ENCODE measurements around the gene TP53BP2. TPM values are rescaled to one million over a fixed set of nuclear protein-coding genes. Genes with fewer than 3 reads are reported as not detected.
"Not testable (repeated sequence)": the region's sequence is repeated elsewhere in the genome, so short reads cannot be mapped to it uniquely, and the experiment has no call there.

The TP53BP2 gene
- total RNA-seq, 1 donor from 2014 or later: 12.8 TPM

DNA sequence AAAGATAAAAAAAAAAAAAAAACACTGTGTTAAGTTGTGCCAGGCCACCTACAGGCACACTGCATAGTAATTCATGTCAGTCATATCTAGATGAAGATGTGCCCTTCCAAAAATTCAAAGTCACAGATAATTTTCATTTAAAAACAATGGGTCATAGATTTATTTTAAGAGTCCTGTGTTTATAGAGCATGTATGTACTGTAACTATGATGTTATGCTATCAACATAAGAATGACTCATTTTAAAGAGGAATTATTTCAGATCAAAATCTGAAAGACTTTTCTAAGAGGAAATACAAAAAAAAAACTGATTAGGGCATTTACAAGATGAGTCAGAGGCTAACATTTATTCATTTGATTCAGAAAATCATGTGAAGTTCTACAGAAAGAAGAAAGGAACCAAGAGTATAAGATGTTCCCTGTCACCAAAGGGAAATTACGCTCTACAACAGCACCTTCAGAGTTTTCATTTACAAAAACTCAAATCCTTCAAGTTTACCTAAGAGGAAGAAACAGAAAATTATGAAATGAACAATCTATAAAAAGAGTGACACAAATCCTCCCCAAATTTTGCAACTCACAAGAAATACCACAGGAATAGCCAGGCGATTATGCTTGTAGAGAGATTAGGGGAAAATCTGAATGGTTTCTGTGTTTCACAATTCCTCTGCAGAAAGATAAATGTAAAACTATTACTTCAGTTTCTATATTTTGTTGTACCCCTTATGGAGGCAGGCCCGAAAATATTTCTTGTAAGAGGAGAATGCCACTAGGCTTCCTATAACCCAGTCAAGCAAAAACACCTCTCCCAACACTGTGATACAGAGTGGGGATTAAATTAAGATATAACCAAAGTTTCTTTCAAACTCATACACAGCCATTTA is 13.8 kb downstream of the TP53BP2 start:
- peak; percentile 47 to 79 for DNase-seq (ENCODE audit: low read depth in 2 of 2)

DNA sequence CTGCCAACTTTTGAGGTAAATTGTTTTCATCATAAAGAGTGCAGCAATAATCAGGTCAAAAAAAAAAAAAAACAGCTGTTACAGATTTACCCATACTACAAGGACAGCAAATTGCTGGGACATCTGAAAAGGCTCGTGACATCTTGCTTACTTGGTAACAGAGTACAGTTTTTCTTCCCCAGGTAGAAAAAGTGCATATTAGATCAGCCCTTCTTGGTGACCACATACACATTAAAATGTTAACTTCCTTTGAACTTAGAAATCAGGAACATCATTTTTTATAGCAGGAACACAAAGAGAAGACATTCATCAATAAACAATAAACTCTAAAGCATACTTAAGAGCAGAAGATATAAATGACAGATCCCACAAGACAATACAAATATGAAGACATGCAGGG is 16.1 kb downstream of the TP53BP2 start:
- DNase-seq (ENCODE audit: low read depth in 2 of 2): no peak

DNA sequence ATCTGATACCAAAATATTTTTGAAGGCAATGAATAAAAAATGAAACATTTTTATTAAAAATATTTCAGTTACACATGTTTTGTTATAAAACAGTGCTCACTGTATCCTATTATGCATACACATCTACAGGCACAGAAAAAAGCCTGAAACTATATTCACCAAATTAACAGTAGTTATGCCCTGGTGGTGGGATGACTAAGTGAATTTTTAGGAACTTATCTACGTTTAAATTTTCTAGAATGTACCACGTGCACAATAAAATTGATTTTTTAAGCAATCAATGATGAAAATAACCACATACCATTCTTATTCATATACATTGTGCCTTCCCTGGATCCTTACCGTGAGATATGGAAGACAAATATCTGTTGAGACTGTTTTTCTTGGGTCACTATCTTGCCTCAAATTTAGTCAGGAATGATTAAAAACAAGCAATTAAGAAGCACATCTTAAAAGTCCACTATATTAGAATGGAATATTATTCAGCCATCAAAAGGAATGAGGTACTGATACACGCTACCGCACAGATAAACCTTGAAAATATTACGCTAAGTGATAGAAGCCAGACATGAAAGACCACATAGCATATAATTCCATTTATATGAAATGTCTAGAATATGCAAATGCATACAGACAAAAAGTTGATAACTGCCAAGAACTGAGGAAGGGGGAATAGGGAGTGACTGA is 17.4 kb downstream of the TP53BP2 start:
- no peak for DNase-seq (ENCODE audit: low read depth in 2 of 2)

DNA sequence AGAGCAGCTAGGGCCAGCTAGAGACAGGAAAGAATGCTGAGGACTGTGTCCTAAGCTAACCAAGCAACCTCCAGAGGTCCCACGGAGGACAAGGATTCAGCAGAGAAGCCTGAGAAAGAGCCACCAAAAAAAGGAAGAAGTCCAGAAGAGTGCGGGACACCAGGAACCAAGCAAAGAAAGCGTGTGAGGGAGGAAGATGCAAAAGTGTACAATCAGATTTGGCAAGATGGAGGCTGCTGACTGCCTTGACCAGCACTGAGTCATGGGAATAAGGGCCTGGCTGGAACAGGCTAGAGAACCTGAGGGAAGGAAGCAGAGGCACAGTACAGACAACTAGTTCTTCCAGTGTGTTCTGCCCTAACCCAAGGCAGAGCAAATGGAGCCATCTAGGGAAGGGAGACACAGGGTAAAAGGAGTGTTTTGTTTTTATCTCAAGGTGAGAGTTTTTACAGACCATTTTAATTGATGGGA is 18.5 kb downstream of the TP53BP2 start:
- no peak for DNase-seq (ENCODE audit: low read depth in 2 of 2)

DNA sequence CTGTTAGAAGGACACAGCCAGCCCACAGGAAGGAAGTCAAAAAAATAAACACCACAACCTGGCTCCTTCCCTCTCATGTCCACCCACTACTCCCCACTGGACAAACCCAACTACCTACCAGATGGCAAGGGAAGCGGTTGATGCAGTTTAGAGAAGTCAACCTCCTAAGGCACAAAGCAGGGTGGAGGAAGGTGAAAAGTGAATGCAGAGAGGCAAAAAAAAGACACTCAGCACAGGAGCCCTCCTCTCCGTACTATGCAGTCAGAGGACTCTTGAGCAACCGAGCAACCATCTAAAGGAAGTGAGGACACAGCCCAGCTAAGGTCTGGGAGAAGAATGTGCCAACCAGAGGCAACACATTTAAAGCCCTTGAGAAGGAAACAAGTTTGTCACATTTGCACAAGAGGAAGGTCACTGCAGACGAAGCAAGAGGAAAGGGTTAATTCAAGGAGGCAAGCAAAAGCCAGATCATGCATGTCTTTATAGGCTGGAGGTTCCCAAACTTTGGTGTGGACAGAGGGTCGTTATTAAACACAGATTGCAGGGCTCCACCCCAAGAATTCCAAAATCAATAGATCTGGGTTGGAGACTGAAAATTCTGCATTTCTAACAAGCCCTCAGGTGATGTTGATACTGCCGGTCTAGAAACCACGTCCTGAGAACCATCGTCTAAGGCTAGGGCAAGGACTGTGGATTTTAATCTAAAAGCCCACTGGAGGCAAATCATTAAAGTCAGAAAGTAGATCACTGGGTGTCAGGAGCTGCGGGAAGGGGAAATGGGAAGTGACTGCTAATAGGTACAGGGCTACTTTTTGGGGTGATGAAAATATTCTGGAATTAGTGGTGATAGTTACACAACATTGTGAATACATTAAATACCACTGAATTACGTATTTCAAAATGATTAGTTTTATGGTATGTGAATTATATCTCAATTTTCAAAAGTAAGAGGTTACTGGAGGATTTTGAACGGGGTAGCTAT is 19.7 kb downstream of the TP53BP2 start:
- no peak for DNase-seq (ENCODE audit: low read depth in 2 of 2)

DNA sequence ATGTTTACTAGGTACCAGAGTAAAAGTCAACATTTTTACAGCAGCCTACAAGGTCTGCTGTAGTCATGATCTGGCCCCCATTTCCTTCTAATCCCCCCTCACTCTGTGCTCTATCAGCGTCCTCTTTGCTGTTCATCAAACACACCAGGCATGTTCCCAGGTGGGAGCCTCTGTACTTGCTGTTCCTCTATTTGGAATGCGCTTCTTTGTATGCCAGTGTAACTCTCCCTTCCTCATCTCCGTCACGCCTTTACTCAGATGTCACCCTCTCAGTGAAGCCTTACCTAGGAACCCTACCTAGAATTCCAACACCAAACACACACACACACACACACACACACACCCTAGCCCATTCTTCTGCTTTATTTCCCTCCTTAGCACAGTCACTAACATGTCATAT is 21.0 kb downstream of the TP53BP2 start:
- DNase-seq (ENCODE audit: low read depth in 2 of 2): no peak

DNA sequence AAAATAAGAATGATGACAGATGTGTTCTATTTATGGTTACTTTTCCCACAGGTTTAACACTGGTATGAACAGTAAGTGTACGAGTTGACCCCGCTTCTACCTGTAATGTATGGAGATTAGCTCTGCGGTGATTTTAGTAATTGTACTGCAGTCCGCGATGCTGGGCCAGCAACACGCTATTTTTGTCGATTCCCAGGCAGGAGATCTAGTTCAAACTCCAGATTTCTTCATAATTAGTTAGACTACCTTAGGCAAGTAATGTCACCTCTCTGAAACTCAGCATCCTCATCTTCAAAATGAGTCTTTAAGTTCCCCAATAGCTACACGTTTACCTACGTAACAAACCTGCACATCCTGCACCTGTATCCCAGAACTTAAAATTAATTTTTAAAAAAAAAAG is 21.5 kb downstream of the TP53BP2 start:
- DNase-seq (ENCODE audit: low read depth in 2 of 2): no peak

DNA sequence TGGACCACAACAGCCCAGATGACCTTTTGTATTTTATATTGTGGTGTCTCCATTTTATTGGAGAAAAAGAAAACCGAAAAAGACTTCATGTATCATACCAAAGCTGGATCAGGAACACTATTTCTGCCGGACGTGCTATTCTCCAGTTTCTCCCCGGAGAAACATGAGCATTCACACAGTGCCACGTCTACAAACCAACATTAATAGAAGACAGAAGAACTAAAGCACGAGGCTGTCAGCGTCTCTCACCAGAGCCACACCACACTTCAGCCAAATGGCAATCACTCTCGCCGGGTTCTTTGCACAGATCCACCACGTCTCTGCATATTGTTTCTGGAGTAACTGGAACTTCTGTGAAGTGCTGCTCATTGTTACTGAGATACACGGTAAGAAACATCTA is 24.8 kb downstream of the TP53BP2 start:
- no peak for DNase-seq (ENCODE audit: low read depth in 2 of 2)

DNA sequence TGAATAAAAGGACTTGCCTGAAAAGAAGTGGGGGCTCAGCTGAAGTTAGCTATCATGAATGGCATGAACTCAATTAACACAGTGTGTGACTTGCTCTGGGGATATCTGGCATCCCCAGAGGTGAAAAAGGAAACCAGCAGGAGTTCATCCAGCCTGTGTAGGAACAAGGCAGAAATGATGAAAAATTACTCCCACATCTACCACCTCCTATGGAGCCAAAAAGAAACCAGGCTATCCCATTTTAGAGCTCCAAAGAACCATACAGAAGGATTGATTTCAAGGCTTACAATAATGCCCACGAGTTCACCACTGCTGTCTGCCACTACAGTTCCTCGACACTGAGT is 25.3 kb downstream of the TP53BP2 start:
- no peak for DNase-seq (ENCODE audit: low read depth in 2 of 2)

DNA sequence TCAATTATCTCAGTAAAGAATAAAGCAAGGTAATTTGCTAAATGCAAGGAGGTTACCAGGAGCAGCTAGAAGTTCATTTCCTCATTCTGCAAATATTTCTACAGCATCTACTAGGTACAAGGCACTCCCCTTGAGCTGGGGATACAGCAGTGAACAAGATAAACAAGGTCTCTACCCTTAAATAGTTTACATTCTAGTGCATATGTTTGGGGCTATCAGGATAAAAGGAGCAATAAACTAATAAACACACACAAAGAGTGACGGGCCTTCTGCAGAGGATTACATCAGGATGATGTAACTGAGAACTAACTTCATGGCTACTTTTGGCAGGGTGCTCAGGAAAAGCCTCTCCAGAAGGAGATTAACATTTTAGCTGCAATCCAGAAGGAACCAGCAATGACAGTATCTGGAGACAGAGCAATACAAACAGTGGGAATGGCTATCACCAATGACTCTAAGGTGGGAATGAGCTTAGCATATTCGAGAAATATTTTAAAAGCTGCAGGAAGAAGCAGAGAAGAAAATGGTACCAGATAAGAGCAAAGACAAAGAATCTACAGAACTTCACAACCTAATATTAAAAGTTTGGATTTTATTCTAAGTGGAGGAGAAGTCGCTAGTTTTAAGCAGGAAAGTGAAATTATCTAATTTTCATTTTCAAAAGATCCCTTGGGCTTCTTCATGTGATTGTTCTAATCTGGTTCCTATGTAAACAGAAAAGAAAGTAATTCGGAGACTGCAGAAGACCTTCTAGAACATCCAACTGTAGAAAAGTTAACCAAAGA is 25.8 kb downstream of the TP53BP2 start:
- DNase-seq (ENCODE audit: low read depth in 2 of 2): no peak

DNA sequence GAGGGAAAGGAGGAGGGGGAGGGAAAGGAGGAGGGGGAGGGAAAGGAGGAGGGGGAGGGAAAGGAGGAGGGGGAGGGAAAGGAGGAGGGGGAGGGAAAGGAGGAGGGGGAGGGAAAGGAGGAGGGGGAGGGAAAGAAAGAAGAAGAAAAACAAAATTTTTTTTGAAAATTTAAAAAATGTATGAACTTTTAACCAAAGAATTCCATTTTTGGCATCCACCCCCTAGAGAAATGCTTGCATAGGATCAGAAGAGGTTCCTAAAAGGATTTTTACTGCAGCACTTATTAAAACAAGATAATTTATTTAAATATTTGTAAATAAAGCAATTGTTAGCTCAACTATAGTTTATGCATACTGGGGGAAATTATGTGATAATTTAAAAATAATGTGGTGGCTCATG is 28.5 kb downstream of the TP53BP2 start:
- not testable (repeated sequence) for DNase-seq (ENCODE audit: low read depth in 2 of 2)

DNA sequence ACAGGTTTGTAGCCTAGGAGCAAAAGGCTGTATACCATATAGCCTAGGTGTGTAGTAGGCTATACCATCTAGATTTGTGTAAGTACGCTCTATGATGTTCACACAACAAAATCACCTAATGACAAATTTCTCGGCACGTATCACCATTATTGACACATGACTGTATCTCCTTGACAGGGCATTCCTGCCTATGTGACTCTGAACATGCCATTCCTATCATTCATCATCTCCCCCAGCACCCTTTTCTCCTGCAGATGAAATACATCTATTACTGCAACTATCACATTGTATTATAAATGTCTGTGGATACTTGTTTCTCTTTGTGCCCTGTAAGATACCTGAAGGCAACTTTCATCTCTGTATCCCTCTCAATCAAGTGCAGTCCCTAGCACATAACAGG is 29.9 kb downstream of the TP53BP2 start:
- peak in 1 of 2 donors; percentile 23 for DNase-seq (ENCODE audit: low read depth in 2 of 2)

DNA sequence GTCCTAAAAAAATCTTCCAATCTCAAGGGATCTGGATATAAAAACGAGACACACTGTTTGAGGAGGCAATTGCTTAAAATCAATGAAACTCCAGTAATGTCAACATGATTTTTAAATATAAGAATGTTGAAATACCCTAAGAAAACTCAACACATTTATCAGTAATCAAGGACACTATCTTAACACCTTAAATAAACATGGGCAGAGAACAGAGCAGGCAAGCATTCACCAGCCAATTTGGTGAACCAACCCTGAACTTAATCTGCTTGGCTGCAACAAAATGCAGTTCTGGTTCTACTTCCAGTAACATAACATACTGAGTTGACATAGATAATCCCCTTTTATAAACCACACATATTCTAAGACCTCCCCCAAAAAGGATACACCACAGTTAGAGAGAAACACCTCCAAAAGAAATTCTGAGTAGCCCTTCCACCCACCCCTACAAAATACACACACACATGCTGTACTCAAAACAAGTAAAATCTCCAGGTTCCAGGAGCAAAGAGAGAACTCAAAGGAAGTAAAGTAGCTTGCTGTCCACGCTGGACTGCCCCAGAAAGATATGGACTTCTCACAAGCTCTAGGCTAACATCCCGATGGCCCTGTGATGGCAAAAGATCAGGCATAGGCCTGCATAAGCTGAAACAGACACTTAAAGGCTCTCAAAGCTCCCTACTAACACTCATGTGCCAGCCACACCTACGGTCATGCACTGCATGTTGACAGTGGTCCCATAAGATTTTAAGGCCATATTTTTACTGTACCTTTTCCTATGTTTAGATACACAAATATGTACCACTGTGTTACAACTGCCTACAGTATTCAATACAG is 30.5 kb downstream of the TP53BP2 start:
- DNase-seq (ENCODE audit: low read depth in 2 of 2): no peak

DNA sequence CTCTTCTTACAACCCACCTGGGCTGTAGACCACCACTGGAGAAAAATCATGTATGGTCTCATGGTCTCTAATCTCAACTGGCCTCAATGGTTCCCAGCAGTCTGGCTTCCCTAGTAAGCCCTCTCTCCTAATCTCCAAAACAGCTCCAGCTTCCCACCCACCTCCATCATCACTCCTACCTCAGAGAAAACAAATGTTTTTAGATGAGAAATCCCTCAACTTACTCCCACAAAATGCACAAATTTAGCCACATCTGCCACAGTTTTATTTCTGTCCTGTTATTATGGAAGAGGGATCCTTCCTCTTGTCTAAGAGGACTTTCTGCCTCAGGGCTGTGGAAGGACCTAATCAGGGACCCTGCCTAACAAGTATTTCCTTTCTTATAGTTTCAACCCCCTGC is 32.1 kb downstream of the TP53BP2 start:
- no peak for DNase-seq (ENCODE audit: low read depth in 2 of 2)

DNA sequence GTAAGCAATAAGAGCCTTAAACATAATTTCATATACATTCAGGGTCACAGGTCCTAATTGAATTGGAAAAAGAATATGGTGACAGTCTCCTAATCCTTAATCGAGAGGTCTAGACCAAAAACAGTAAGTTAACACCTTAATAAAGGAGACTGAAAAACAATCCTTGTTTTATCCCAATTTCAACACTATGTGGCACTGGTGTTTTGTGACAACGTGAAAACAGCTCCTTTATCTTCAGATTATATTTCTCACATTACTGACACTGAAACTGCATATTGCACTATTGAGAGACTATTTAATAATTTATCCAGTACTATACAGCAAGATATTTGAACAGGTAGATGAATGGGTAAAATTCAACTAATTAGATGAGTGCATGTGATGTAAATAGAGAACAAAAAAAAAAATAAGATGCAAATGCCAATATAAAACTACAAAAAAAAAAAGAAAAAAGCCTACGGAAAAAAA is 34.1 kb downstream of the TP53BP2 start:
- peak; percentile 46 to 56 for DNase-seq (ENCODE audit: low read depth in 2 of 2)

DNA sequence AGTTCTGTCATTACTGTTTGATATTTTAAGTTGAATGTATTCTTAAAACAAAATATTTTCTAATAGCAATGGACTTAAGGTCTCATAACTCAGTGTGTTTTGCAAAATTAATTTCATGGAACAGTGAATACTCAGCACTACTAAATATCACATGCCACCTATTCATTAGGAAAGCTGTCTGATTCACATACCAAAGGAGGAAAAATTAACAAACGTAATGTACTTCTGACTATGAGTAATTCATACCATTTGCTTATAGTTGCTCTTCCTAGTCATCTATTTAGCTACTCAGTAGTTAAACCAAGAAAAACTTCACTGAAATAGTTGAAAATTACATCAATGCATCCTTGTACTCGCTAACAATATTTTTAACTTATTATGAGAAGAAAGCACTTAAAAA is 35.2 kb downstream of the TP53BP2 start:
- DNase-seq (ENCODE audit: low read depth in 2 of 2): no peak

DNA sequence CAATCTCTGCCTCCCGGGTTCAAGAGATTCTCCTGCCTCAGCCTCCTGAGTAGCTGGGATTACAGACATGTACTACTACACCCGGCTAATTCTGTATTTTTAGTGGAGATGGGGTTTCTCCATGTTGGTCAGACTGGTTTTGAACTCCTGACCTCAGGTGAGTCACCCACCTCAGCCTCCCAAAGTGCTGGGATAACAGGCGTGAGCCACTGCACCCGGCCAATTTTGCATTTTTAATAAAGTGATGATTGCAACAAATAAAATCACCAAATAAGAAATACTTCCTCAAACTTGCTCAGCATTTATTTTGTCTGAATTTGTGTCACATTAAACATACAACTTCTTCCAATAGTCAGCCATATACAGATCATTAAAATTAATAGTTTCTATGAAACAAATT is 35.8 kb downstream of the TP53BP2 start:
- not testable (repeated sequence) for DNase-seq (ENCODE audit: low read depth in 2 of 2)

DNA sequence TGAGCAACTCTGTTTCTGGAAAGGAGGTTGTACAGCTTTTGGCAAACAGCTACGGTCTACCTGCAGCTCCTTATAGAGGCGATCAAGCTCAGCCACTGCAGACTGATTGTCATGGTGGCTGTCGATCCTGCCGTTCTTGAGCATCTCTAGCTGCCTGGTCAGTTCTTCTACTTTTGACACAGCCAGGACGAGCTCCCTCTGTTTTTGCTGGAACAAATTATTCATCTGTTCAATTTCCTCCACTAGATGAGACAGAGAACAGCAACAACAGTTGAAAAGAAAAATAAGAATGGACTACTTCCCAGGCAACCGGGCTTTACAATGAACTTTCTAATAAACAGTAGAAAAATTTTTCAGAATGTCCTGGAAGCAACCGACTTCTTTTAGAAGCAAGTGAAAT is 42.5 kb downstream of the TP53BP2 start:
- DNase-seq (ENCODE audit: low read depth in 2 of 2): no peak

DNA sequence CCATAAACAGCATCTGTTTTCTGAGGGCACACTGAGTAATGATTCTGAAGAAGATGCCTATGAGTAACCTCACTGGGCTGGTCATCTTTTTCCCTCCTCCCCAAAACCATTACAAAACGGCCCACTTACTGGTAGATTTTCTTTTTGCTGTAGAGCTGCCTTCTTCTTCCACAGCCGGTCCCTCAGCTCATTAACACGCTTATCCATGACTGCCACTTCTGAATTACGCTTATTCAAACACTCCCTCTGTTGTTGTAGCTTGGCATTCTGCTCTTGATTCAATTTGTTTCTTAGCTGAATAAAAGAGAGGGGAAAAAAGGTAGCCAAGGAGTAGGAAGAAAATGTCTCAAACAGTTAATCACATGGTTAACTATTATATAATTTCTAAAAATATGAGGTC is 43.1 kb downstream of the TP53BP2 start:
- DNase-seq (ENCODE audit: low read depth in 2 of 2): no peak

DNA sequence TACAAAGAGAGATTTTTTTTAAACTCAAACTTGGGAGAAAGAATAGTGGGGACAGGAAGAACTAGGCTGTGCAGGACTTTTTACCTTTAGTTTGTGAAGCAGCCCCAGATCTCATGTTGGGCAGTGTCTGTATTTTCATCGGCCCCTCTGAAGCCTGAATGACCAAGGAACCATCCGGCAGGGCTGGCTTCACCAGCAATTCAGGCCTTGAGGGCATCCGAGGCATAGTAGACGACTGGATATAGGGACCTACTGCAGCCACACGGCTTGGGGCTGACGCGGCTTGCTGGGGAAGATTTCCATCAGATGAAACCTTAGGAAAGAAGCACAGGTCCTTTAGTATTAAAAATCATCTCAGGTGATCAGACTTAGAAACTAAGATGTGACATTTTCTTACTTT is 43.7 kb downstream of the TP53BP2 start:
- no peak for DNase-seq (ENCODE audit: low read depth in 2 of 2)
